Measurements from ENCODE around the gene NCF2.

- no peak for TF ChIP-seq CTCF (IDR thresholded peaks at IDR 0.05 in 4 of 5, conservative IDR thresholded peaks at IDR 0.05 in 1 of 5)
- TF ChIP-seq POLR2A (IDR thresholded peaks at IDR 0.05) = no peak
Observed at GRCh38 chr1:183520379-183520778, 69.9 kb downstream of the NCF2 start.
